Hepatocyte (in vitro differentiated cells): Measurements from ENCODE around the gene TSPEAR. TPM values are rescaled to one million over a fixed set of nuclear protein-coding genes. Genes with fewer than 3 reads are reported as not detected.

Experiments
- DNase-seq: peaks from one replicate; pipeline ENCODE4 v3.0.0-alpha.2; 2016; ENCODE audit warnings: low spot score
- H2AFZ ChIP-seq: fragments of 200-600 bp; sonication (generic); 2 replicates; pipeline ENCODE4 v1.6.0; 2016; ENCODE audit warnings: antibody characterized with exemption, mild to moderate bottlenecking
- H3K27ac ChIP-seq: fragments of 200-600 bp; sonication (generic); 2 replicates; pipeline ENCODE4 v1.5.1; 2016; ENCODE audit warnings: mild to moderate bottlenecking
- H3K27me3 ChIP-seq: fragments of 200-600 bp; sonication (generic); 2 replicates; pipeline ENCODE4 v1.6.1; 2016
- H3K36me3 ChIP-seq: fragments of 200-600 bp; sonication (generic); replicated peaks from 2 replicates; pipeline ENCODE4 v1.5.1; 2016; ENCODE audit warnings: low read depth; ENCODE audit not compliant: insufficient read depth
- H3K4me1 ChIP-seq: fragments of 200-600 bp; sonication (generic); 2 replicates; pipeline ENCODE4 v1.5.1; 2016; ENCODE audit warnings: mild to moderate bottlenecking, moderate library complexity; ENCODE audit not compliant: insufficient read depth
- H3K4me2 ChIP-seq: fragments of 200-600 bp; sonication (generic); 2 replicates; pipeline ENCODE4 v1.6.0; 2016
- H3K4me3 ChIP-seq: fragments of 200-600 bp; sonication (generic); 2 replicates; pipeline ENCODE4 v1.5.1; 2016; ENCODE audit warnings: mild to moderate bottlenecking
- H3K79me2 ChIP-seq: fragments of 200-600 bp; sonication (generic); 2 replicates; pipeline ENCODE4 v1.6.0; 2017; ENCODE audit warnings: mild to moderate bottlenecking
- H3K9me2 ChIP-seq: fragments of 200-600 bp; sonication (generic); replicated peaks from 2 replicates; pipeline ENCODE4 v1.6.0; 2017; ENCODE audit warnings: mild to moderate bottlenecking; ENCODE audit not compliant: insufficient read depth
- H3K9me3 ChIP-seq: fragments of 200-600 bp; sonication (generic); 2 replicates; pipeline ENCODE4 v1.5.1; 2016; ENCODE audit warnings: low read depth, mild to moderate bottlenecking
- H4K20me1 ChIP-seq: fragments of 200-600 bp; sonication (generic); 2 replicates; pipeline ENCODE4 v1.6.0; 2016; ENCODE audit warnings: mild to moderate bottlenecking; ENCODE audit not compliant: insufficient read depth, poor library complexity, severe bottlenecking
- CTCF ChIP-seq: fragments of 200-600 bp; sonication (generic); IDR thresholded peaks from 2 replicates; pipeline ENCODE4 v1.5.1; 2016; ENCODE audit warnings: antibody characterized with exemption, mild to moderate bottlenecking; ENCODE audit not compliant: poor library complexity
- EZH2 ChIP-seq: fragments of 200-600 bp; sonication (generic); IDR thresholded peaks from 2 replicates; pipeline ENCODE4 v1.6.1; 2016; ENCODE audit warnings: antibody characterized with exemption, mild to moderate bottlenecking, borderline replicate concordance
- EZH2phosphoT487 ChIP-seq: fragments of 200-600 bp; sonication (generic); IDR thresholded peaks from one replicate; pipeline ENCODE4 v1.6.1; 2018; ENCODE audit warnings: antibody characterized with exemption, mild to moderate bottlenecking, low read depth, moderate library complexity; ENCODE audit not compliant: unreplicated experiment, severe bottlenecking
- WGBS: methylation state at CpG from one replicate; pipeline ENCODE4 v1.1.6; 2016; ENCODE audit warnings: low lambda C conversion rate; ENCODE audit errors: missing lambda C conversion rate; 5-methylcytosine and 5-hydroxymethylcytosine counted together
- polyA plus RNA-seq: library from polyadenylated mRNA; unstranded; fragments of >200 nt; fragmentation: Nextera tagmentation; extraction: Ambion mirVana; gene quantifications from 2 replicates; pipeline ENCODE4 v1.2.1, GENCODE V29; 2016
- total RNA-seq: library from RNA; depleted of rRNA; stranded (reverse); fragments of >200 nt; gene quantifications from 2 replicates; pipeline ENCODE4 v1.2.3, GENCODE V29; 2014

The TSPEAR gene
- total and polyA plus RNA-seq, 2 experiments from 2014 or later = 0.35 TPM; not detected in 1

- no peak overlapping the region for H3K27ac ChIP-seq
- H3K4me2 ChIP-seq = no peak overlapping the region
- no peak overlapping the region for H3K4me3 ChIP-seq
- no peak overlapping the region for H2AFZ ChIP-seq
- peaks cover 7% of the 10 kb centered on the region for H3K4me1 ChIP-seq
- no peaks in the 10 kb centered on the region for H3K9me3 ChIP-seq
- 96% methylated on average over 14 of the region's 14 CpGs for WGBS
- TF ChIP-seq EZH2 (no peak), CTCF (no peak), EZH2phosphoT487 (no peak)
- H3K36me3 ChIP-seq = no peaks in the 10 kb centered on the region
- peaks cover 41% of the 10 kb centered on the region for H3K27me3 ChIP-seq
- no peak for DNase-seq
- no peaks in the 10 kb centered on the region for H3K79me2 ChIP-seq
- no peaks in the 10 kb centered on the region for H3K9me2 ChIP-seq
- H4K20me1 ChIP-seq = no peaks in the 10 kb centered on the region
Measured at GRCh38 chr21:44724926-44725325, 13.6 kb upstream of the TSPEAR start.

- Histone ChIP-seq H3K27ac (no peak overlapping the region), H3K27me3 (peaks cover 47% of the 10 kb centered on the region), H2AFZ (no peak overlapping the region), H3K9me2 (no peaks in the 10 kb centered on the region), H3K4me3 (no peak overlapping the region), H3K9me3 (no peaks in the 10 kb centered on the region), H4K20me1 (no peaks in the 10 kb centered on the region), H3K79me2 (no peaks in the 10 kb centered on the region), H3K4me1 (peaks cover 7% of the 10 kb centered on the region), H3K4me2 (no peak overlapping the region), H3K36me3 (no peaks in the 10 kb centered on the region)
- TF ChIP-seq EZH2 (no peak), CTCF (no peak), EZH2phosphoT487 (no peak)
- 98% methylated on average over 7 of the region's 7 CpGs for WGBS
- no peak for DNase-seq
Measured at GRCh38 chr21:44724196-44724595, 12.8 kb upstream of the TSPEAR start.

GRCh38 chr21:44723177-44724131 lies 12.1 kb upstream of the TSPEAR start:
- Histone ChIP-seq H3K4me3 (no peak overlapping the region), H3K4me1 (peaks cover 7% of the 10 kb centered on the region), H3K27me3 (peaks cover 53% of the 10 kb centered on the region), H3K4me2 (peak overlapping the region; percentile 47), H3K36me3 (no peaks in the 10 kb centered on the region), H2AFZ (no peak overlapping the region), H4K20me1 (no peaks in the 10 kb centered on the region), H3K9me2 (no peaks in the 10 kb centered on the region), H3K27ac (no peak overlapping the region), H3K9me3 (no peaks in the 10 kb centered on the region), H3K79me2 (no peaks in the 10 kb centered on the region)
- TF ChIP-seq CTCF = no peak
- no peak for TF ChIP-seq EZH2phosphoT487
- no peak for TF ChIP-seq EZH2
- 39% methylated on average over 58 of the region's 61 CpGs for WGBS
- no peak for DNase-seq
